Measurements from ENCODE around the gene PARD6G.
A peak's percentile ranks its signal among the peaks of the same experiment; 100 is the strongest.
"Not testable (repeated sequence)": the region's sequence is repeated elsewhere in the genome, so short reads cannot be mapped to it uniquely, and the experiment has no call there.

Gene PARD6G

GRCh38 chr18:80247393-80247841 is at the start of gene PARD6G:
TSS of gene PARD6G (minus strand) at chr18:80247514. CDS start at chr18:80247348, 166 bp downstream.
- no peak for DNase-seq

GRCh38 chr18:80262241-80263033 is 15.1 kb upstream of the PARD6G start:
- not testable (repeated sequence) for DNase-seq

DNA sequence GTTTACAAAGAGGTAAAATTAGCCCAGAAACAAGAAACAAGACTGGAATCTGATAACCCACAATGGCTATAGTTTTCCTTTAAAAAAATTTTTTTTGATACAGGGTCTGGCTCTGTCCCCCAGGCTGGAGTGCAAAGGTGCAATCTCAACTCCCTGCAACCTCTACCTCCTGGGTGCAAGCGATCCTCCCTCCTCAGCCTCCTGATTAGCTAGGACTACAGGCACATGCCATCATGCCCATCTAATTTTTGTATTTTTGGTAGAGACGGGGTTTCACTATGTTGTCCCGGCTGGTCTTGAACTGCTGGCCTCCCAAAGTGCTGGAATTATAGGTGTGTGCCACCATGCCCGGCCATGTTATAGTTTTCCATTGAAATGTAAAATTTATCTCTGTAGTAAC is 12.3 kb upstream of the PARD6G start:
- no peak for DNase-seq

DNA sequence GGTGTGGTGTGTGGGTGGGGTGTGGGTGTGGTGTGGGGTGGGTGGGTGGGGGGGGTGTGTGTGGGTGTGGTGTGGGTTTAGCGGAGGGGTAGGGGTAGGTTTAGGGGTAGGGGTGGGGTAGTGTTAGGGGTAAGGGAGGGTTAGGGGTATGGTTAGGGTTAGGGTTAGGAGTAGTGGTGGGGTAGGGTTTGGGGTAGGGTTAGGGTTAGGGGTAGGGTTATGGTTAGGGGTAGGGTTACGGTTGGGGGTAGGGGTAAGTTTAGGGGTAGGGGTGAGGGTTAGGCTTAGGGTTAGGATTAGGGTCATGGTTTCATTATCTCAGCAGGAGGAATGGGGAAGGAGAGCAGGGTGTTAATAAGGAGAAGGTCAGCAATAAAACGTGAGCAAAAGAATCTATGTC is 11.3 kb upstream of the PARD6G start:
- no peak for DNase-seq

GRCh38 chr18:80257579-80258543 is 10.5 kb upstream of the PARD6G start:
- DNase-seq = not testable (repeated sequence)

GRCh38 chr18:80254971-80255500 is 7.7 kb upstream of the PARD6G start:
- DNase-seq = no peak

- no peak for DNase-seq
Measured at GRCh38 chr18:80253871-80254492, 6.7 kb upstream of the PARD6G start.

GRCh38 chr18:80253236-80253635 is 5.9 kb upstream of the PARD6G start:
- no peak for DNase-seq

DNA sequence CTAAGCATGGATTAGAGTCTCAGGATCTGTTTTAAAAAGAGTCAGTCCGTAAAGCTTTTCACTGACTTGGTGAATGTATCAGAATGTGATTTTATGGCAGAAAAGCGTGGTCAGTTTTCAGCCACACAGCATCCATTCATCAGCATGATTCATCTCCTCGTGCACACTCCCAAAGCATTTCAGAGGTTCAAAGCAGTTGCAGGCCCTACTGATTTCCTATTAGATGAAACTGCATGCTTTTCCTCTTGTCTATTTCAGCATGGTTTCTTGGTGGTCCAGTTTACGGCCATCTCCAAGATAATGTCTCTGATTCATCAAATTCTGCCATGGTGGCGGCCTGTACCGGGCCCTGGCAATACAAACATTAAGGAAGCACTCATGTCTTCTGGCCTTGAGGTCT is 4.8 kb upstream of the PARD6G start:
- no peak for DNase-seq

GRCh38 chr18:80251700-80252099 is 4.4 kb upstream of the PARD6G start:
- no peak for DNase-seq

GRCh38 chr18:80250740-80251364 is 3.5 kb upstream of the PARD6G start:
- no peak for DNase-seq

DNA sequence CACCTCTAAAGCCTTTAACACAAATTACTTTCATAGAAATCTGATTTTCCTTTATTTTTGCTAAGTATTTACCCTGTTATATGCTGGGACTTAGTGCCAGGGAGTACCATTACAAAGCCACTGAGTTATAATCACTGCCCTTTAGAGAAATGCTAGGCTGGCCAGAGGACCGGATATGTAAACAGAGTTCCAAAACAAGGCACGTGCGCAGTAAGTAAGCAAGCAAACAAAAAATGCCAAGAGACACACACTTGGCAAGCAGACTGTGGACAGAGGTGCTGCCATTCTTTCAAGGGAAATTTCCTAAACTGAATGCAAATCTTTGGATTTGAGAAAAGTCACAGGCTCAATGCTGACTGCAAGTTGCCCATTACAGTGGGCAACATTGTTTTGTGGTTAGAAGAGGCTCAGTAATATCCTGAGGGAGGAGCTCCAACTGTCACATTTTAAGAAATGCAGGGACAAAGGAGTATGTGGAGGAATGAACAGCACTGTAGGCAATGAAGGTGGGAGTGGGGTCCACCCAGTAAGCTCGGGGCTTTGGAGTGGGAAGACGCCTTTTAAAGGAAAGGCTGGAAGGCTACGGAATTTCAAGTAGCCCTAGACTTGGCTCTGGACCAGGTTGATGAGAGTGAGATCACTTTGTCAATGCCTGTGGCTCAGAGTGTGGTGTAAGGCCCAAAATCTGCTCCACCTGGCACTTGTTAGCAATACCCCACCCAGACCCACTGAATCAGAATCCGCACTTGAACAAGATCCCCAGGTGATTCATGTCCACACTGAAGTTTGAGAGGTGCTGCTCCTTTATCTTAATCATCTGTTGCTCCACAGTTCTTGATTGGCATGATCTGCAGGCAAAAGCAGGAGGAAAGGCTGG is 2.1 kb upstream of the PARD6G start:
- peak; percentile 26 for DNase-seq

GRCh38 chr18:80246445-80247392 is 595 bp downstream of the PARD6G start:
- no peak for DNase-seq

DNA sequence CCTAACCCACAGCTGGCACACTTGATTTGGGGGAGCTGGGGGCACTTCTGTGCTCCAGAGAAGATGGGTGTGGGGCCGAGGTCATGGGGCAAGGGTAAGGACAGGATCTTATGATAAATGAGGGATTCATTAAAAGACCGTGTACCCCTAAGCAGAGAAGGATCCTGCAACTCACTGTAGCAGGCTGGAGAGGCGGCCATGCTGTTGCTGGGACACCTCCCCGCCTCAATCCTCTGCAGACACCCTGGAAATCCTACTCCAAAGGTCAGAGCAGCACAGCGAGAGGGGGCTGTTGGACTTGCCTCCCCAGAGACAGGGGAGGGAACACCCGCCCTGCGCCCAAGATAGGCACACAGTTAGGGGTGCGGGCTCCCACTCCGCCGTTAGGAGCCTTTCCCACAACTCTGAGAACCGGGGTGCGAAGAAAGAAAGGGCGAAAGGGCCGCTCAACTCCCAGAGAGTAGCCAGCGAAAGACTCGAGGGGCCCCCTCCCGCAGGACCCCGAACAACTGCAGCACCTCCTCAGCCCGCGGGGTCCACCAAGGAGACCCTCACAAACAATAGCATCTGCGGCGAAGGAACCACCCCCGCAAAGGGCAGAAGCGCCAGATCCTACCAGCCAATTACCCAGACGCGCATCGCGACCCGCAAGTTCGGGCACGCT is 1.4 kb downstream of the PARD6G start:
- no peak for DNase-seq

- no peak for DNase-seq
Measured at GRCh38 chr18:80244956-80245730, 2.2 kb downstream of the PARD6G start.

- DNase-seq = no peak
Measured at GRCh38 chr18:80244167-80244566, 3.1 kb downstream of the PARD6G start.

DNA sequence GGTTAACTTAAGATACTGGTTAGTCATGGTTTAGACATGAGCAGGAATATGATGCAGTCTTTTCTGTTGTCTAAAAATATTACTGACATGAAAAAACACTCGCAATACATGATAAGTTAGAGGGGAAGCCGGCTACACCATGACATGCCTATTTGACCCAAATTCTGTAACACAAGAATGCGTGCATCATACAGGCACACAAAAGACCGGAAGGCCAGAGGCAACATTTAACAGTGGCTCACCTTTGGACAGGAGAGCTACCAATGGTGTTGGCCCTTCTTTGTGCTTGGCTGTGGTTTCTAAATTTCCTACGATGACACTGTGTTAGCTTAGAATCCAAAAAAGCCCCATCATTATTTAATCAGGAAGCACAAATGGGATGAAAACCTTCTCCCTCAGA is 4.1 kb downstream of the PARD6G start:
- DNase-seq = no peak

GRCh38 chr18:80241919-80242777 is 5.2 kb downstream of the PARD6G start:
- DNase-seq = no peak
